Frontal cortex (tissue), 4 donors: ENCODE measurements around the gene MAP2K5. TPM values are rescaled to one million over a fixed set of nuclear protein-coding genes. Genes with fewer than 3 reads are reported as not detected.

Experiments used
- DNase-seq, 2 donors: peaks; one replicate each; pipeline ENCODE4 v3.0.0; 2012; ENCODE audit warnings: low spot score in 2 of 2
- FAIRE-seq: peaks from 2 replicates; lab custom pipeline; 2012; peaks lifted over from hg19 to GRCh38; lab: Jason Lieb, UNC
- total RNA-seq: library from RNA; depleted of rRNA; stranded (reverse); fragments of >200 nt; gene quantifications from one replicate; pipeline ENCODE4 v1.2.3, GENCODE V29; 2014
- donor health status: control.
- donor health status: control.
- donor health status: control.

MAP2K5 gene
- total RNA-seq, 1 donor from 2014 or later, result 11.0 TPM

- no peak for FAIRE-seq
- no peak for DNase-seq
Observed at GRCh38 chr15:67556976-67557570, 14.6 kb downstream of the MAP2K5 start.

GRCh38 chr15:67558502-67558901, 16.0 kb downstream of the MAP2K5 start:
- FAIRE-seq (no peak), DNase-seq (no peak)

GRCh38 chr15:67559158-67559557, 16.7 kb downstream of the MAP2K5 start:
- DNase-seq, result no peak
- FAIRE-seq, result no peak

GRCh38 chr15:67559576-67559975, 17.1 kb downstream of the MAP2K5 start:
- no peak for DNase-seq
- no peak for FAIRE-seq

- DNase-seq (no peak), FAIRE-seq (no peak)
Observed at GRCh38 chr15:67560320-67560719, 17.8 kb downstream of the MAP2K5 start.

GRCh38 chr15:67563092-67563491, 20.6 kb downstream of the MAP2K5 start:
- FAIRE-seq, result no peak
- no peak for DNase-seq

GRCh38 chr15:67564021-67564967, 21.8 kb downstream of the MAP2K5 start:
- DNase-seq (no peak), FAIRE-seq (no peak)

GRCh38 chr15:67564968-67565345, 22.5 kb downstream of the MAP2K5 start:
- no peak for FAIRE-seq
- DNase-seq, result no peak

GRCh38 chr15:67569668-67570067, 27.2 kb downstream of the MAP2K5 start:
- DNase-seq (no peak), FAIRE-seq (no peak)

GRCh38 chr15:67570875-67571647, 28.6 kb downstream of the MAP2K5 start:
- FAIRE-seq, result no peak
- DNase-seq, result no peak

GRCh38 chr15:67571648-67572415, 29.3 kb downstream of the MAP2K5 start:
- FAIRE-seq (no peak), DNase-seq (no peak)

- FAIRE-seq, result no peak
Observed at GRCh38 chr15:67573194-67573593, 30.7 kb downstream of the MAP2K5 start.

GRCh38 chr15:67575039-67575502, 32.6 kb downstream of the MAP2K5 start:
- DNase-seq (no peak), FAIRE-seq (no peak)

More at GRCh38 chr15:67573194-67573593, 30.7 kb downstream of the MAP2K5 start:
- DNase-seq, result no peak

GRCh38 chr15:67578020-67578600, 35.6 kb downstream of the MAP2K5 start:
- FAIRE-seq (no peak), DNase-seq (no peak)

- DNase-seq (no peak), FAIRE-seq (no peak)
Observed at GRCh38 chr15:67579164-67579563, 36.7 kb downstream of the MAP2K5 start.

GRCh38 chr15:67579967-67580366, 37.5 kb downstream of the MAP2K5 start:
- FAIRE-seq, result no peak

GRCh38 chr15:67584157-67584556, 41.7 kb downstream of the MAP2K5 start:
- DNase-seq (no peak), FAIRE-seq (no peak)

More at GRCh38 chr15:67579967-67580366, 37.5 kb downstream of the MAP2K5 start:
- DNase-seq, result no peak

- no peak for FAIRE-seq
- no peak for DNase-seq
Observed at GRCh38 chr15:67585681-67586080, 43.2 kb downstream of the MAP2K5 start.

GRCh38 chr15:67587331-67587730, 44.8 kb downstream of the MAP2K5 start:
- no peak for DNase-seq
- no peak for FAIRE-seq
